OCI-LY3 (cell line): Measurements from ENCODE around the gene S100A7A.

Experiments
- H2AFZ ChIP-seq: fragments of 200-600, 300-600 bp; shearing (Covaris generic); 2 replicates; pipeline ENCODE4 v1.6.0; 2014; ENCODE audit warnings: antibody characterized with exemption, low read depth, low read length
- H3K27ac ChIP-seq: fragments of 200-600, 300-600 bp; sonication (generic); 2 replicates; pipeline ENCODE4 v1.5.1; 2014; ENCODE audit warnings: mild to moderate bottlenecking, low read length, moderate library complexity, mixed read lengths
- H3K27me3 ChIP-seq: fragments of 200-600, 300-600 bp; sonication (generic); 2 replicates; pipeline ENCODE4 v1.6.1; 2014; ENCODE audit warnings: low read depth, low read length, mixed read lengths
- H3K36me3 ChIP-seq: fragments of 200-600, 300-600 bp; sonication (generic); replicated peaks from 2 replicates; pipeline ENCODE3; 2014; ENCODE audit warnings: low read depth, low read length, mixed read lengths
- H3K4me1 ChIP-seq: fragments of 300-600, 200-600 bp; sonication (generic); 2 replicates; pipeline ENCODE4 v1.6.1; 2014; ENCODE audit warnings: low read length, mixed read lengths
- H3K4me2 ChIP-seq: fragments of 200-600, 300-600 bp; sonication (generic); 2 replicates; pipeline ENCODE4 v1.6.1; 2014; ENCODE audit warnings: low read length, mixed read lengths
- H3K4me3 ChIP-seq: fragments of 300-600, 200-600 bp; sonication (generic); 2 replicates; pipeline ENCODE4 v1.5.1; 2014; ENCODE audit warnings: antibody characterized with exemption, mild to moderate bottlenecking, low read length, moderate library complexity
- H3K79me2 ChIP-seq: fragments of 300-600, 200-600 bp; shearing (Covaris generic); 2 replicates; pipeline ENCODE4 v1.6.1; 2014; ENCODE audit warnings: mild to moderate bottlenecking, low read length, mixed read lengths
- H3K9ac ChIP-seq: fragments of 300-600, 200-600 bp; shearing (Covaris generic); 2 replicates; pipeline ENCODE4 v1.6.0; 2014; ENCODE audit warnings: mild to moderate bottlenecking, low read length, moderate library complexity
- H3K9me3 ChIP-seq: fragments of 200-600, 300-600 bp; shearing (Covaris generic); 2 replicates; pipeline ENCODE4 v1.6.1; 2014; ENCODE audit warnings: low read length, mixed read lengths; ENCODE audit not compliant: insufficient read depth
- H4K20me1 ChIP-seq: fragments of 200-600, 300-600 bp; sonication (generic); 2 replicates; pipeline ENCODE4 v1.6.1; 2016; ENCODE audit warnings: low read length, mixed read lengths; ENCODE audit not compliant: insufficient read depth
- CTCF ChIP-seq: fragments of 200-600, 300-600 bp; sonication (generic); IDR thresholded peaks from 2 replicates; pipeline ENCODE4 v1.5.1; 2014; ENCODE audit warnings: antibody characterized with exemption, low read length, low read depth
- EZH2phosphoT487 ChIP-seq: fragments of 200-600 bp; shearing (Covaris generic); IDR thresholded peaks from 2 replicates; pipeline ENCODE4 v1.6.1; 2018; ENCODE audit warnings: antibody characterized with exemption, mixed run types, low read depth

Gene S100A7A

GRCh38 chr1:153397051-153397923 is 19.0 kb upstream of the S100A7A start:
- no peak overlapping the region for H3K4me3 ChIP-seq
- H2AFZ ChIP-seq: no peak overlapping the region
- TF ChIP-seq EZH2phosphoT487 (no peak), CTCF (no peak)
- H3K36me3 ChIP-seq: no peaks in the 10 kb centered on the region
- H3K27ac ChIP-seq: no peak overlapping the region
- H3K27me3 ChIP-seq: peaks cover 78% of the 10 kb centered on the region
- H3K9ac ChIP-seq: no peak overlapping the region
- H3K4me1 ChIP-seq: no peaks in the 10 kb centered on the region
- no peak overlapping the region for H3K4me2 ChIP-seq
- H4K20me1 ChIP-seq: no peaks in the 10 kb centered on the region
- no peaks in the 10 kb centered on the region for H3K9me3 ChIP-seq
- no peaks in the 10 kb centered on the region for H3K79me2 ChIP-seq

DNA sequence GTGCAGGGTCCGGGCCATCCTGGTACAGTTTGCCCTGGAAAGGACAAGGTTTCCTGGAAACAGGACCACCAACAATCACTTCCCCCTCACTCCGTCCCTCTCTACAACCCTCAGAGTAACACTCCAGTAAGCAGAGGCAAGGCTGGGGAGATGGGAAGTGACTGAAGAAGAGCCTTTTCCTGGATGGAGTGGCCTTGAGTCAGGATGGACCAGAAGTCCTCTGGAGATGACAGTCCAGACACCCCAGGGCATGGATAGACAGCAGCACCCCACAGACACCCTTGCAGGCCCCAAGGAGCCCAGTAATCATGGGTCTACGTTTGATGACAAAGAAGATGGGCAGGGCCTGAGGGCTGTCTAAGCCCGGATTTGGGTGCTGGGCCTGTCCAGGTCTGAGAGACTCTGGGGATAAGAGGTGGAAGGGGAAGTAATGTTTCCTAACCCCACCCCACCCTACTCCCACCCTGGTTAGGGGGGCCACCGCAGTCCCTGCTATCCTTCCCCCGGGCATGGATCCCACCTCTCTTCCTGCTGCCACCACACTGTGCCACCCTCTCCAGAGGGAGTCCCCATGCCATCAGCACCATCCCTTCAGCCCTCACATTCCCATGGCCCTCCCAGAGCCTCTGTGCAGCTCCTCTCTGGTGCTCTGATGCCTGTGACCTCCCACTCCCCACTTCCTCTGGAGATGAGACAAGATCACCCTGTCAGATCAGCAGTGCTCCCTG is 18.2 kb upstream of the S100A7A start:
- no peaks in the 10 kb centered on the region for H4K20me1 ChIP-seq
- H3K4me3 ChIP-seq: no peak overlapping the region
- H3K27ac ChIP-seq: no peak overlapping the region
- H3K4me2 ChIP-seq: no peak overlapping the region
- H3K36me3 ChIP-seq: no peaks in the 10 kb centered on the region
- no peaks in the 10 kb centered on the region for H3K4me1 ChIP-seq
- H3K9ac ChIP-seq: no peak overlapping the region
- H3K27me3 ChIP-seq: peaks cover 77% of the 10 kb centered on the region
- no peaks in the 10 kb centered on the region for H3K9me3 ChIP-seq
- TF ChIP-seq EZH2phosphoT487: no peak
- no peak for TF ChIP-seq CTCF
- H3K79me2 ChIP-seq: no peaks in the 10 kb centered on the region
- no peak overlapping the region for H2AFZ ChIP-seq

- H3K4me1 ChIP-seq: no peaks in the 10 kb centered on the region
- H3K4me3 ChIP-seq: no peak overlapping the region
These were observed 16.8 kb upstream of the S100A7A start for GRCh38 chr1:153399401-153400055.

More at GRCh38 chr1:153399401-153400055, 16.8 kb upstream of the S100A7A start:
- H3K4me2 ChIP-seq: no peak overlapping the region
- TF ChIP-seq EZH2phosphoT487 (no peak), CTCF (no peak)
- H2AFZ ChIP-seq: no peak overlapping the region
- H3K36me3 ChIP-seq: no peaks in the 10 kb centered on the region
- peaks cover 78% of the 10 kb centered on the region for H3K27me3 ChIP-seq
- no peaks in the 10 kb centered on the region for H4K20me1 ChIP-seq
- H3K79me2 ChIP-seq: no peaks in the 10 kb centered on the region
- H3K27ac ChIP-seq: no peak overlapping the region
- H3K9me3 ChIP-seq: no peaks in the 10 kb centered on the region
- H3K9ac ChIP-seq: no peak overlapping the region
